Measurements from ENCODE around the gene SURF1.

- TF ChIP-seq CTCF (IDR thresholded peaks at IDR 0.05): no peak
- TF ChIP-seq POLR2A (IDR thresholded peaks at IDR 0.05): no peak
Measured at GRCh38 chr9:133366435-133366834, 10.1 kb upstream of the SURF1 start.
